CD4-positive, alpha-beta T cell (primary cell): ENCODE results near the gene FOXN4. TPM values are rescaled to one million over a fixed set of nuclear protein-coding genes. Genes with fewer than 3 reads are reported as not detected.

Source experiments
- ATAC-seq: fragments of 200-7000 bp; cut with Tn5 transposase; one replicate; pipeline ENCODE4 v1.10.0; 2022; ENCODE audit warnings: mild to moderate bottlenecking; ENCODE audit not compliant: poor library complexity
- CTCF ChIA-PET: fragments of 350-600 bp; sonication (Branson Sonifier 250); formaldehyde crosslinking; loops from one replicate; lab custom pipeline; 2021; ENCODE audit warnings: antibody characterized with exemption, inconsistent platforms; lab: Charles Lee
- POLR2A ChIA-PET: fragments of 350-600 bp; sonication (Branson Sonifier 250); formaldehyde crosslinking; loops from one replicate; lab custom pipeline; 2021; ENCODE audit warnings: antibody characterized with exemption, inconsistent platforms; lab: Charles Lee
- DNase-seq, 14 experiments: peaks; one replicate each; pipeline ENCODE4 v3.0.0-alpha.2; 2013 to 2020; ENCODE audit warnings: mixed read lengths in 2 of 14
- H3K27ac ChIP-seq, 2 donors: one replicate each; pipeline versions ENCODE4 v1.5.1 to v1.7.0; 2013; ENCODE audit warnings: low read length in 2 of 2, low read depth in 1 of 2, mild to moderate bottlenecking in 1 of 2
- H3K27me3 ChIP-seq, 2 experiments: 1 replicate in 1 of 2; 2 replicates in 1 of 2; pipeline versions ENCODE4 v1.6.1 to v1.7.0; 2013; ENCODE audit warnings: low read length in 2 of 2, control low read depth in 1 of 2, mild to moderate bottlenecking in 1 of 2, moderate library complexity in 1 of 2; ENCODE audit not compliant: insufficient read depth in 2 of 2, control insufficient read depth in 1 of 2
- H3K36me3 ChIP-seq: one replicate; pipeline ENCODE4 v1.6.1; 2013; ENCODE audit warnings: low read length, control low read depth; ENCODE audit not compliant: insufficient read depth
- H3K4me1 ChIP-seq: one replicate; pipeline ENCODE4 v1.6.1; 2013; ENCODE audit warnings: low read length, control low read depth; ENCODE audit not compliant: insufficient read depth
- H3K4me3 ChIP-seq: one replicate; pipeline ENCODE4 v1.5.1; 2013; ENCODE audit warnings: mild to moderate bottlenecking, low read length, moderate library complexity
- H3K9me3 ChIP-seq, 2 experiments: 1 replicate in 1 of 2; 2 replicates in 1 of 2; pipeline versions ENCODE4 v1.6.1 to v1.7.0; 2013; ENCODE audit warnings: low read length in 2 of 2, mild to moderate bottlenecking in 2 of 2, control low read depth in 1 of 2, moderate library complexity in 1 of 2; ENCODE audit not compliant: control insufficient read depth in 1 of 2, insufficient read depth in 1 of 2
- H3K27ac Mint-ChIP-seq: one replicate; pipeline ENCODE4 v1.8.0; 2020; ENCODE audit warnings: mixed read lengths
- H3K27me3 Mint-ChIP-seq: one replicate; pipeline ENCODE4 v1.8.0; 2021; ENCODE audit warnings: mixed read lengths
- H3K36me3 Mint-ChIP-seq: one replicate; pipeline ENCODE4 v1.8.0; 2021; ENCODE audit warnings: low read depth, mixed read lengths
- H3K4me1 Mint-ChIP-seq: one replicate; pipeline ENCODE4 v1.8.0; 2021; ENCODE audit warnings: low read depth, mixed read lengths
- H3K4me3 Mint-ChIP-seq: one replicate; pipeline ENCODE4 v1.8.0; 2020; ENCODE audit warnings: mild to moderate bottlenecking, mixed read lengths
- H3K9me3 Mint-ChIP-seq: one replicate; pipeline ENCODE4 v1.8.0; 2020; ENCODE audit warnings: mixed read lengths
- CTCF ChIP-seq: fragments of 200-600 bp; IDR thresholded peaks from one replicate; pipeline ENCODE4 v1.8.0; 2022; ENCODE audit warnings: antibody characterized with exemption, mild to moderate bottlenecking
- intact Hi-C, 2 experiments: fragments of 100-400 bp; cut with DNase I in 1 of 2; cut with micrococcal nuclease in 1 of 2; formaldehyde crosslinking; loops; one replicate each; pipeline versions ENCODE4 v1.15.1 to v1.9.0; 2023 to 2025; cut with DNase I, micrococcal nuclease
- total RNA-seq, 174 experiments: library from RNA in 2 of 174; stranded (reverse) in 2 of 174; gene quantifications; one replicate each; pipeline ENCODE4 v1.2.3 and lab custom pipeline; 2021 to 2026

FOXN4 gene
- total RNA-seq, 2 experiments from 2014 or later: not detected

GRCh38 chr12:109240365-109240764 is 68.7 kb downstream of the FOXN4 start:
- ChIA-PET CTCF (no interaction called here), POLR2A (no interaction called here)
- intact Hi-C loops: no loop called here
- H3K36me3 ChIP-seq: peaks cover 29% of the 10 kb centered on the region
- H3K4me3 ChIP-seq: no peak overlapping the region
- no peaks in the 10 kb centered on the region for H3K27me3 ChIP-seq
- H3K9me3 ChIP-seq: no peaks in the 10 kb centered on the region
- Mint-ChIP-seq H3K36me3 (peaks cover 81% of the 10 kb centered on the region), H3K9me3 (no peaks in the 10 kb centered on the region), H3K4me3 (no peak overlapping the region), H3K4me1 (no peaks in the 10 kb centered on the region), H3K27me3 (no peaks in the 10 kb centered on the region), H3K27ac (no peak overlapping the region)
- no peak overlapping the region for H3K27ac ChIP-seq
- H3K4me1 ChIP-seq: no peaks in the 10 kb centered on the region
- no peak for TF ChIP-seq CTCF
- ATAC-seq (no peak), DNase-seq (no peak)

- Histone ChIP-seq H3K9me3 (no peaks in the 10 kb centered on the region), H3K36me3 (peaks cover 29% of the 10 kb centered on the region), H3K27ac (no peak overlapping the region), H3K4me1 (no peaks in the 10 kb centered on the region), H3K27me3 (no peaks in the 10 kb centered on the region), H3K4me3 (no peak overlapping the region)
- H3K36me3 Mint-ChIP-seq: peaks cover 81% of the 10 kb centered on the region
- H3K4me1 Mint-ChIP-seq: no peaks in the 10 kb centered on the region
- intact Hi-C loops: no loop called here
- TF ChIP-seq CTCF: no peak
- POLR2A ChIA-PET: no interaction called here
- DNase-seq (no peak), ATAC-seq (no peak)
- H3K27me3 Mint-ChIP-seq: no peaks in the 10 kb centered on the region
- H3K4me3 Mint-ChIP-seq: no peak overlapping the region
- H3K9me3 Mint-ChIP-seq: no peaks in the 10 kb centered on the region
- CTCF ChIA-PET: no interaction called here
- no peak overlapping the region for H3K27ac Mint-ChIP-seq
These were observed 69.4 kb downstream of the FOXN4 start for GRCh38 chr12:109239691-109240090.

GRCh38 chr12:109239179-109239578 is 69.9 kb downstream of the FOXN4 start:
- H3K27me3 ChIP-seq: no peaks in the 10 kb centered on the region
- Mint-ChIP-seq H3K9me3 (no peaks in the 10 kb centered on the region), H3K36me3 (peaks cover 84% of the 10 kb centered on the region), H3K27me3 (no peaks in the 10 kb centered on the region), H3K4me1 (no peaks in the 10 kb centered on the region), H3K27ac (no peak overlapping the region), H3K4me3 (no peak overlapping the region)
- DNase-seq (no peak), ATAC-seq (no peak)
- ChIA-PET POLR2A (no interaction called here), CTCF (no interaction called here)
- H3K9me3 ChIP-seq: no peaks in the 10 kb centered on the region
- H3K27ac ChIP-seq: no peak overlapping the region
- intact Hi-C loops: no loop called here
- no peaks in the 10 kb centered on the region for H3K4me1 ChIP-seq
- H3K4me3 ChIP-seq: no peak overlapping the region
- no peak for TF ChIP-seq CTCF
- H3K36me3 ChIP-seq: peaks cover 29% of the 10 kb centered on the region
